ENCODE data around the gene AP3B1.

The AP3B1 gene

DNA sequence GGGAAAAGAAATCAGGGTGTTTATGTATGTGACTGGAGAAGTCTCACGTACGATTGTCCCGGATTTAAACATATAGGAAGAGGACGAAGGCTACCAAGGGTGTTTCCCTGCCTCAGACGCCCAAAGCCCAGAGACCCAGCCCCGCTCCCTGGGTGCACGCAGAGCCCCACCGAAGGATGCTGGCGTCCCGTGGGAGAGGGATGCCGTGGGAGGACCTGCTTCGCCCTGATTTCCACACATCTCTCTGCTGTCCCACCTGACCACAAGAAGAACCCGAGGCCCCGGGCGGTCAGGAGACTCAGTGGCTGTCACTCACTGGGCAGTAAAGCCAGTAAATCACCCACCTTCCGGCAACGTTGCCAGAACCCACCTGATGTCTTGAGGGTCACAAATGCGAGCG, 306.5 kb downstream of the AP3B1 start:
- Histone ChIP-seq H3K9me3 (ENCODE audit: control insufficient read depth, low read length) (no peaks in the 10 kb centered on the region), H3K27ac (no peak overlapping the region), H3K4me3 (ENCODE audit: low read depth, low read length) (no peak overlapping the region), H3K79me2 (no peaks in the 10 kb centered on the region), H2AFZ (no peak overlapping the region), H3K27me3 (ENCODE audit: control insufficient read depth, insufficient read depth, low read length) (no peaks in the 10 kb centered on the region), H3K4me2 (ENCODE audit: low read length) (no peak overlapping the region), H3K36me3 (ENCODE audit: control insufficient read depth, insufficient read depth, low read length) (no peaks in the 10 kb centered on the region), H3K4me1 (no peaks in the 10 kb centered on the region), H3K9ac (no peak overlapping the region)
- TF ChIP-seq, protein P1, sequence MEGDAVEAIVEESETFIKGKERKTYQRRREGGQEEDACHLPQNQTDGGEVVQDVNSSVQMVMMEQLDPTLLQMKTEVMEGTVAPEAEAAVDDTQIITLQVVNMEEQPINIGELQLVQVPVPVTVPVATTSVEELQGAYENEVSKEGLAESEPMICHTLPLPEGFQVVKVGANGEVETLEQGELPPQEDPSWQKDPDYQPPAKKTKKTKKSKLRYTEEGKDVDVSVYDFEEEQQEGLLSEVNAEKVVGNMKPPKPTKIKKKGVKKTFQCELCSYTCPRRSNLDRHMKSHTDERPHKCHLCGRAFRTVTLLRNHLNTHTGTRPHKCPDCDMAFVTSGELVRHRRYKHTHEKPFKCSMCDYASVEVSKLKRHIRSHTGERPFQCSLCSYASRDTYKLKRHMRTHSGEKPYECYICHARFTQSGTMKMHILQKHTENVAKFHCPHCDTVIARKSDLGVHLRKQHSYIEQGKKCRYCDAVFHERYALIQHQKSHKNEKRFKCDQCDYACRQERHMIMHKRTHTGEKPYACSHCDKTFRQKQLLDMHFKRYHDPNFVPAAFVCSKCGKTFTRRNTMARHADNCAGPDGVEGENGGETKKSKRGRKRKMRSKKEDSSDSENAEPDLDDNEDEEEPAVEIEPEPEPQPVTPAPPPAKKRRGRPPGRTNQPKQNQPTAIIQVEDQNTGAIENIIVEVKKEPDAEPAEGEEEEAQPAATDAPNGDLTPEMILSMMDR (IDR thresholded peaks at IDR 0.05) = no peak

DNA sequence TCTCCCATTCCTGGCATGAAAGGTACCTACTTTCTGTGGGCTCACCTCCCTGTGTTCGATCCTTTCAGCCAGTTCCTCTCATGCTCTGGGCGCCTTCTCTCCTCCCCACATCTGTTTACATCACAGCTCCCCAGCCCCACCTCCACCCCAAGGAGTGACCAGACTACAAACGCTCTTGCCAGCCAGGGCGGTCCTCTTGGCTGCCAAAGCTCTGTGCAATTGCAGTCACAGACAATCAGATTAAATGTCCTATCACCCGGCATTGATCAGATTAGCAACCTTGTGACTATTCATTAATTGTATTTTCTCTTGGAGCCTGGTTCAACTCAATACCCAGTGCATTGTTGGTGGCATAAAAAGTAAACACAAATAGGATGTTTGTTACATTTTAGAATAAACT, 307.2 kb downstream of the AP3B1 start:
- Histone ChIP-seq H3K9ac (no peak overlapping the region), H3K36me3 (ENCODE audit: control insufficient read depth, insufficient read depth, low read length) (no peaks in the 10 kb centered on the region), H3K9me3 (ENCODE audit: control insufficient read depth, low read length) (no peaks in the 10 kb centered on the region), H3K4me3 (ENCODE audit: low read depth, low read length) (no peak overlapping the region), H3K27ac (no peak overlapping the region), H3K4me2 (ENCODE audit: low read length) (peak overlapping the region; percentile 45), H2AFZ (no peak overlapping the region), H3K27me3 (ENCODE audit: control insufficient read depth, insufficient read depth, low read length) (no peaks in the 10 kb centered on the region), H3K4me1 (no peaks in the 10 kb centered on the region), H3K79me2 (no peaks in the 10 kb centered on the region)
- TF ChIP-seq, protein P1 (IDR thresholded peaks at IDR 0.05) = no peak

GRCh38 chr5:77986261-77986660, 308.2 kb downstream of the AP3B1 start:
- no peaks in the 10 kb centered on the region for H3K9me3 ChIP-seq (ENCODE audit: control insufficient read depth, low read length)
- H3K4me1 ChIP-seq = no peaks in the 10 kb centered on the region
- H3K27me3 ChIP-seq (ENCODE audit: control insufficient read depth, insufficient read depth, low read length) = no peaks in the 10 kb centered on the region
- no peaks in the 10 kb centered on the region for H3K36me3 ChIP-seq (ENCODE audit: control insufficient read depth, insufficient read depth, low read length)
- no peak overlapping the region for H3K27ac ChIP-seq
- no peak overlapping the region for H3K9ac ChIP-seq
- TF ChIP-seq, protein P1 (IDR thresholded peaks at IDR 0.05) = no peak
- H3K79me2 ChIP-seq = no peaks in the 10 kb centered on the region
- H2AFZ ChIP-seq = no peak overlapping the region
- H3K4me3 ChIP-seq (ENCODE audit: low read depth, low read length) = no peak overlapping the region
- no peak overlapping the region for H3K4me2 ChIP-seq (ENCODE audit: low read length)

DNA sequence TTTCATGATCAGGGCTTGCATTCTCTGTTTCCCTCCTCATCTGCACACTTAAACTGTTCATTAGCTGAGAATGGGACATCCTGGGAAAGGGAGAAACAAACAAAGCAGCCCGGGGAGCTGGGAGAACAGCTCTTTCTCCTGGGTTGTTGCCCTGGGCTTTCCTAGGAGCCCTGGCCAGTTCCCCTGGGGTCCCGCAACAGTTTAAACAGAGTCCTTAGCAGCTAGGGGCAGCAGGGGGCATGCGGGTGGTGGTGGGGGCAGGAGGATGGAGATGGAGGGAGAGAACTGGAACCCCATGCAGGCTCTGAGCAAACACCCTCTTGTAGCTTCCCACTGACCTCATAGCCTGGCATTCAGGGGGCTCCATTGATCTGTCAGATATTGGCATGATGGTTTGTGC, 309.3 kb downstream of the AP3B1 start:
- Histone ChIP-seq H3K79me2 (no peaks in the 10 kb centered on the region), H3K4me1 (no peaks in the 10 kb centered on the region), H3K27ac (no peak overlapping the region), H2AFZ (no peak overlapping the region), H3K9ac (no peak overlapping the region), H3K4me3 (ENCODE audit: low read depth, low read length) (no peak overlapping the region), H3K9me3 (ENCODE audit: control insufficient read depth, low read length) (no peaks in the 10 kb centered on the region), H3K36me3 (ENCODE audit: control insufficient read depth, insufficient read depth, low read length) (no peaks in the 10 kb centered on the region), H3K27me3 (ENCODE audit: control insufficient read depth, insufficient read depth, low read length) (no peaks in the 10 kb centered on the region), H3K4me2 (ENCODE audit: low read length) (no peak overlapping the region)
- TF ChIP-seq, protein P1 (IDR thresholded peaks at IDR 0.05) = no peak

DNA sequence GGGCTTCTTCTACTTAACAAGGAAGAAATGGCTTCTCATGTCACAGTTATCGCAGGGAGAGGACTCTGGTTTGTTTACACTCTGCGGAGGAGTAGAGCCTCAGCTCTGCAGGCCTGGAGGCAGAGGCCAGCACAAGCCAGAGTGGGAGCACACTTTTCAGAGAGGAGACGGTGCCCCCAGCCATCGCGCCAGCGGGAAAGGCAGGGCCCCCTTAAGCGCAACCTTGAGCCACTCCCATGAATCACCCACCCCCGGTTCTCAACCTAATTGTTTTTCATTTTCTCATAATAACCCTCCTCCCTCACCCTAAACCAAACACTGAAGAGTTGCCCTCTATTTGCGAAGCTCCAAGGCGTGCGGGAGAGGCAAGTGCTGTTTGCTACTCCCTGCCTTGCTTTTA, 309.9 kb downstream of the AP3B1 start:
- no peak overlapping the region for H3K27ac ChIP-seq

More for the DNA sequence above, 309.9 kb downstream of the AP3B1 start:
- Histone ChIP-seq H3K4me2 (ENCODE audit: low read length) (no peak overlapping the region), H3K4me3 (ENCODE audit: low read depth, low read length) (no peak overlapping the region), H3K4me1 (no peaks in the 10 kb centered on the region), H3K9me3 (ENCODE audit: control insufficient read depth, low read length) (no peaks in the 10 kb centered on the region), H3K79me2 (no peaks in the 10 kb centered on the region), H2AFZ (no peak overlapping the region), H3K9ac (no peak overlapping the region), H3K27me3 (ENCODE audit: control insufficient read depth, insufficient read depth, low read length) (no peaks in the 10 kb centered on the region), H3K36me3 (ENCODE audit: control insufficient read depth, insufficient read depth, low read length) (no peaks in the 10 kb centered on the region)
- TF ChIP-seq, protein P1 (IDR thresholded peaks at IDR 0.05) = no peak

All from parathyroid adenoma (tissue), 2 donors.